ENCODE measurements around the gene GREM1.

GREM1 gene

DNA sequence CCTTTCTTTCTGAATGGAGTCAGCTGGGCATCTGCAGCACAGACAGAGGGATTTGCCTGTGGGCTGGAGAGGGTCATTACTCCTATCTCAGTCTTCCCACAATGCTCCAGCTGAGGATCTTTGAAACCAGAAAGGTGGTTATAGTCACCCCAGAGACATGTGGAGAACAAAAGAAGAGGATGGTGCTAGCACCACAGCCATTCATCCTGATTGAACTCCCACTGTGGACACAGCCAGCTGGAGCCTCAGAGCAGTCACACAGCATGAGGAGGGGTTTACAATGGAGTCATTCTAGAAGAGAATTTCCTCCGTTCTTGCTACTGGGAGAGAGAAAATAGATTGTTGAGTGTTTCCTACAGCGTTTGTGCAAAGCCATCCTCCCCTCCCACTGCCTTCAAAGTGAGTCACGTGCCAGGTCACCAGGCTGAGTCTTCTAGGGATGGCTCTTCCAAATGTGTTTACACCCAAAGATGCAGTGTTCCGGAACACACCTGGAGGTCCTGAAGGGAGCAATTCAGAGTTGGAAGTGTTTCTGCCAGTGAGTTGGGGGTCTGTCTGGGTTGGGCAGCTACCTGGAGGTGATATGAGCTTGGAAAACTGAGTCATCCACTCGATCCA is 18.9 kb upstream of the GREM1 start:
- no peak for DNase-seq

DNA sequence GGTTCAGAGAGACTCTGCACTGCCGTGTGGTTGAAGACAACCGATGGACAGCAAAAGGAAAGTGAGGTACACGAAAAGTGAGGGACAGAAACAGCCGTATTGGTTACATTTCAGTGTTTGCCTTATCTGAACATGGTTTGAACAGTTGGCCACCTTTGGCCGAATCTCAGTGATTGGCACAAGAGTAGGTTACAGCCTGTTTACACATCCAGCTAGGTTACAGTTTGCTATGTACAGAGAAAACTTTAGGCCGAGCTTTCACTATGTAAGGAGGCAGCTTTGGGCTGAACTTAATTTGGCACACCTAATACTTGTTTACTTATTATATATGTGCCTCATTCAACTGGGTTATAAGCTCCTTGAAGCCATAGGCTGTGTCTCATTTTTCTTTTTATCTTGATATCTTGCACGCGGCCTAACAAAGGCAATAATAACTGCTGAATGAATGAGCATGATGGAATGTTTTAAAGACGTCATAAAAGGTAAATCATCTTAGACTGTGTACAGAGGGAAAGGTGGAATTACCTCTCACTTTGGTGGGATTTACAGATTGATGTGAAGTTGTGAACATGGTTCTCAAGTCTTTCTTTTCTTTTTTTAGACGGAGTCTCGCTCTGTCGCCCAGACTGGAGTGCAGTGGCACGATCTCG is 17.2 kb upstream of the GREM1 start:
- no peak for DNase-seq

- DNase-seq: no peak
Observed at GRCh38 chr15:32701863-32702262, 15.9 kb upstream of the GREM1 start.

DNA sequence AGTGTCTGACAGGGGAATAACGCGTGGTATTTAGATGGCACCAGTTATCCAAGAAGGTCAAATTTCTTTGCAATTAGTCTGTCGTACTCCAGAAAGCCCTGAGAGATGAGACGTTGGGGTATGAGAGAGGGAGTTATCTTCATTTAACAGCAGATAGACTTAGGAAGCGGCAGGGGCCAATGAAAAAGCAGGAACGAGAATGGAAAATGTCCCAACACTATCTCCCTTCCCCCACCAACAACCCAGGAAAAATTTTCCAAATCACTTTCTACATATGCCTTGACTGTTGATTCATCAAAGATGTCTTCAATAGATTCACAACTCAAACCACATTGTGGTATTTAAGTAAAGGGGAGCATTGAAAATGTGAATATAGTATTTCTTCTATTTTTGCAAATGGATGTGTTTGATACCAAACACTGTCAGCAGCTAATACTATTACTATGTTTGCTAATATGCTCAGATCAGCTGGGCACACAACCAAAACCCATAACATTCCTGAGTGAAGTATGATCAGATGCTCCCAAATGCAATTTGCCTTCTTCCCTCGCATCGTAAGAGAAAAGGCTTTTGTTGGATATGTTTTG is 13.3 kb upstream of the GREM1 start:
- DNase-seq: no peak

DNA sequence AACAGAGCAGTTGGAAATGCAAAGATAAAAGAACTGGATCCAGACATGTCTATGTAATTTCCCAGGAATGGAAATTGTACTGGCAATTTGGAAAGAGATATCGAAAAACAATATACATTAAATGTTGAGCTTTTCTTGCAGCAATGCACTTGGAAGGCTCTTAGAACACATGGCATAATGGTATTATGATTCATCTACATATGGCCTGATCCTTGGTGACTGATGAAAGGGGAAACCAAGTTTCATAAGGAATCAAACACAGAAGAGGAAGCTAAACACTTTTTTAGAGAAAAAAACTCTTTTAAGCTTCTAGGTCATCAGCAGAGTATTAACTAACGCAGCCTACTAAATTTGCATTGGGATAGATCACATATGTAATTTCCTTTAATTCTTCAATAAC is 12.4 kb upstream of the GREM1 start:
- no peak for DNase-seq

DNA sequence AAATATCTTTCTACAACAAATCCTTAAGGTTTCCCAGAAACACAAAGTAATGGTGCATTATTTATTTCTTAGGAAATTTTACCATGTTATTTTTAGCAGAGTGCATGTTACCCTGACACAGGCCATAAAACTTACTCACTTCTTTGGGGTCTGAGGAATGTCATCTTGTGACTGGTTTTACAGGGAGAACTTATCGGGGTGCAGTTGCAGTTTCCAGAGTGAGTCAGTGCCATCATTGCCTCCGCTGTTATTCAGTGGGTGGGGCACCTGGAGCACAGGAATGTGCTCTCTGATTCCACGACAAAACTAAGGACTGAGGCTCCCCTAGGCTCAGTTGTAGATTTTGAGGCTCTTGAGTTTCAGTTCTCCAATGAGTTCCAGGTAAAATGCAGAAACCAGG is 11.1 kb upstream of the GREM1 start:
- no peak for DNase-seq

- no peak for DNase-seq
Observed at GRCh38 chr15:32707436-32707835, 10.4 kb upstream of the GREM1 start.

DNA sequence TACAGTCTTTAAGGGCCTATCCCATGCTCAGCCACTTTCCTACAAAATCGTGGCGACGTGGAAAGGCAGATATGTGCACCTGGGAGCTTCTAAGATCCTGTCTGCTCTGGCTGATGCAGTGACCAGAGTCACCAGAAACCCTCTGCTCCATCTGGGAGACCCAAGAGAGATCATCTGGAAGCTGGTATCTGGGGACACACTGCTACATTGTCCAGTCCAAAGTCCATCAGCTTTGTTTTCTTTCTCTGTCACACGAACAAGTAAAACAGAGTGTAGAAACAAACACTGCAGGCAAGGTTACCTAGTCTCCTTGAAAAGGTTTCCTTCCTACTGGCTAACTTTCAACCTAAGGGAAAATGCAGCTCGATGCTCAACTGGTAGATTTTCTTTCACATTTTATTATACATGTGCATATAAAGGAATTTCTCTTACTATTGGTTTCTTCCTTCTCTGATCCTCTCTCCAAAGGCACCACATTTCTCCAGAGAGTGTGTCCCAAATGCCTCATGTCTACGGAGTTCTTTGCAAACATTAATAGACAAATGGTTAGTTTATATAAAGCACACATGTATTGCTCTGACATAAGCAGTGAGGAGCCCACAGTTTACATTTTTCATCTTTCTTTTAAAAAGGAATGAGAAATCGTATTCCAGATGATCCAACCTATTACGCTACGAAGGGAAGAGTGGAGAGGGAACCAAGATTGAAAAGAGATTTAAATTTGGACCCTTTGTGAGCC is 8.3 kb upstream of the GREM1 start:
- DNase-seq: no peak

DNA sequence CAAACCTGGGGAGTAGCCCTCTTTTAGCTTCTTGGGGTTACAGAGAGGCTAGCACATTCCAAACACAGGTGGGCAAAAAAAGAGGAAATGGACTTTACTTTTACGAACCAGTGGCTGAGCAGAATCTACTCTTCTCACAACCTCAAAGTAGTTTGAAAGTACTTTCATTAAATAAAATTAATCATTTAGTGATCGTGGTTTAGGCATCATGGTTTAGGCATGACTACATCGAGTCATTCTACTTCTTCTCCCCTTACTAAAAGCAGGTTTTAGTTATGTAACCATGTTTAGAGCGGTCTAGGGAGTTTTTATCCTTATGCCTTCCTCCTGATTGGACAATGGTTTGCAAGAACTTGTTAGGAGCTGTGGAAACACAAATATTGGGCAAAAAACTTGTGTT is 2.5 kb upstream of the GREM1 start:
- no peak for DNase-seq

DNA sequence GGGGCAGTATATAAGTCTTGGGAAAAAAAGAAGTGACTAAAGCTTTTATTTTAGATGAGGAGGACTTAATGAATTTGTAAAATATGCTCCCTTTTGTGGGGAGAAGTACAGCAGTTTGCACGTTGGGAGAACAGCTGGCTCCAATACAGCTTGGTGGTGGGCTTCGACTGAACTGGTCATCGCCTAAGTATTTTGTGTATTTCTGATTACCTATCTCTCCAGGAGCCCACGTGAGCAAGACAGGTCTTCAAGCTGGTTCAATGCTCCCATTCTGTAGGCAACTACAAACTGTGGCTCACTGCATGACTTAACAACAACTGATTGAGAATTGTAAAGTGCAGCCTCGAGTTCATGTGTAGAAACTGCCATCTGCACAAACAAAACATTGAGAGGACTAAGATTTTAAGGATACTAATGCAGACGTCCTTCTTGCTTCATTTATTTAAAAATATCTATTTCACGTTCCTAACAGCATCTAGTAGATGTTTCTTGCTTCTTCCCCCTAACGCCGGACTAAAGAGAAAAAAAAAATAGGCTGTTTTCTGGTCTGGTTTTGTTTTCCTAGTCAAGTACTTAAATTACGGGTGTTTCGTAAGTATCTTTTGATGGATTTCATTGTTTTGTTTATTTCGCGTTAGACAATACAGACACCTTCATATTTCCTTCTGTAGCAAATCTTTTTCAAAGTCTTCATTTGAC is 1.4 kb upstream of the GREM1 start:
- DNase-seq: no peak

- no peak for DNase-seq
Observed at GRCh38 chr15:32716915-32717425, 834 bp upstream of the GREM1 start.

GRCh38 chr15:32718227-32718820 is 520 bp downstream of the GREM1 start:
- no peak for DNase-seq

DNA sequence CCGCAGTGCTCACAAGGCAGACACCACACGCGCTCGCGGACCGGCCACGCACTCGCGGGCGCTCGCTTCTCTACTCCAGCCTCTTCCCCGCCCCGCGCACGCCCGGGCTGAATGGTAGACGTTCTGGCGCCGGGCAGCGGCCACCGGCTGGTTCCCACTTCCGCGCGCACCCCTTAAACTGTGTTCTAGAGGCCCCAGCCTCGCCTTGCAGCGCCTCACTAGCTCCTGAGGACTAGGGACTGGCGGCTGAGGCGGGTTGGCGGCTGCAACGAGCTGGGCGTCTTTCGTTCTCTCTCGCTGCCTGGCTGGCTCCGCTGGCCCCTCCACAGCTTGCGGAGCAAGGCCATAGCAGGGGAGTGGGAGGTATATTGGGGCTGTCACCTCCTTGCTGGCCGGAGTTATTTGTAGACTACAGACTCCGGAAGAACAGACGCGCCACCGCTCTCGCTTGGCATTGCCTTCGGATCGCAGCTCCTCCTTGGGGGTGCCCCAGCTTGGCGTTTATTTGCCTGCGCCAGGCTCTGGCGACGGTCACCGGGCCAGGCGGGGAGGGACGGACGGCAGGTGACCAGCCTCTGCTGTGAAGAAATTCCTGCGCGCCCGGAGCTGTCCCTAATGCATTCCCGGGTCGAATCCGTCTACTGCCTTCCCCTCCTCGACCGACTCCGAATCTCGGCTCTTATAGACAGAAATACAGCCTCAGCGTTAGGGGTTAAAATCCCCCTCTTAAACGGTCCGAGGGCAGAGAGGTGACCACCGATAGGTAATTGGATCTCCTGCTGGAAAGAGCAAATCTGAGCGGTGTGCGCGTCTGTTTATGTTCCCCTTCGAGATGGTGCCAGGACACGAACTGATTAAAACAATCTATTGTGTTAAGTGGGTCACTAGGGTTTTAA is 1.3 kb downstream of the GREM1 start:
- DNase-seq: no peak

DNA sequence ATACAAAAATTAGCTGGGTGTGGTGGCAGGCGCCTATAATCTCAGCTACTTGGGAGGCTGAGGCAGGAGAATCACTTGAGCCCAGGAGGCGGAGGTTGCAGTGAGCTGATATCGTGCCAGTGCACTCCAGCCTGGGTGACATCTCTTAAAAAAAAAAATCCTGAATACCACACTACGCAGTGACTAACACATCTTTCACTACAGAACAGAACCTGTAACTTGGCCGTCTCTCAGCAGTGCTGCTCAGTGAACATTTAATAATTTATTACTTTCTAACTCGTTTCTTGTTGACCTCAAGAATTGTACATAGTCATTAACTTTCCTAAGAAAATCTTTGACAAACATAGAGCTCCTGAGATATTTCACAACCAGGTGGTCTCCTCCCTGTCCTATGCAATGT is 3.8 kb downstream of the GREM1 start:
- DNase-seq: no peak

DNA sequence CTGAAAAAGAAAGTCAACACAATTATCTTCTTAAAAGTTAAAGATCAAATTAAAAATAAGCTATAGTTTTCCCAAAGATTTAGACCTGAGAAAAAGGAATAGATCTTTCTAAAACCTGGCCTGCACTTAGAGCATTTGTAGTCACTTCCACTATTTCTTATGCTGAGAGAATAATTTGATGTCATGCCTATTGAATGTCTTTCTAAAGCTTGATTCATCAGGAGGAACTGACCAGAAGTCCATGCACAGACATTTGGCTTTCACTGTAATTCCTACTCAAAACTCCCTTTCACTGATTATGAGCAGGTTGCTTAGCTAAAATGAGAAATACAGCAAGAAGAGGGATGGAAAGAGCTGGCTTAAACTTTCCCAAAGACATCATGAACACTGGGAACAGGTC is 4.3 kb downstream of the GREM1 start:
- DNase-seq: no peak

- no peak for DNase-seq
Observed at GRCh38 chr15:32723171-32723948, 5.6 kb downstream of the GREM1 start.

DNA sequence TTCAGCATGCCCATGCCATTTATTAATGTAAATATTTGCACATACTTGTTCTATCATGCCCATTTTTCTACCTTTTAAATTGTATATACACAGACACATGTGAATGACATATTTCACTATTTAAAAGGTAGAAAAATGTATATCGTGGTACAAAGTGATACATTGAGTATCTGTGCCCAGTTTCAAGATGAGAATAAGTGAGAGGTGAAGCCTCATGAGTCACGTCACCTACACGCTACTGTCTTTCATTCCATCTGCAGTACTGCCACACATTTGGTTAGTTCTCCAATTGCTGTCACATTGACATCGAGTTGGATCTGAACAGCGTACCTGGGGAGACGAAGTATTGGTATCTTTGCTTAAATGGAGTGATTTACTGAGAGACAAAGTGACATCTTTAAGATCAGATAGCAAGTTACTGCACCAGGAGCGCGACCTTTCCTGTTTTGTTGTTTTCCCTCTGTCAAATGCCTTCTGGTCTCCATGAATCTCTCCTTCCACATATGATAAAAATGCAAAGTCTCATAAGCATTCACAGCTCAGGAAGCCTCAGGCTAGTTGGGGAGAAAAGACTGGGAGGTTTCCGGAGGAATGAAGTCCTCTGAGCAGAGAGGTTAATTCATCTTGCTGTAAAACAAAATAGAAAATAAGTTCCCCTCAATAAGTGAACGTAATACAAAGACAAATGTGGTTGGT is 12.0 kb downstream of the GREM1 start:
- no peak for DNase-seq

DNA sequence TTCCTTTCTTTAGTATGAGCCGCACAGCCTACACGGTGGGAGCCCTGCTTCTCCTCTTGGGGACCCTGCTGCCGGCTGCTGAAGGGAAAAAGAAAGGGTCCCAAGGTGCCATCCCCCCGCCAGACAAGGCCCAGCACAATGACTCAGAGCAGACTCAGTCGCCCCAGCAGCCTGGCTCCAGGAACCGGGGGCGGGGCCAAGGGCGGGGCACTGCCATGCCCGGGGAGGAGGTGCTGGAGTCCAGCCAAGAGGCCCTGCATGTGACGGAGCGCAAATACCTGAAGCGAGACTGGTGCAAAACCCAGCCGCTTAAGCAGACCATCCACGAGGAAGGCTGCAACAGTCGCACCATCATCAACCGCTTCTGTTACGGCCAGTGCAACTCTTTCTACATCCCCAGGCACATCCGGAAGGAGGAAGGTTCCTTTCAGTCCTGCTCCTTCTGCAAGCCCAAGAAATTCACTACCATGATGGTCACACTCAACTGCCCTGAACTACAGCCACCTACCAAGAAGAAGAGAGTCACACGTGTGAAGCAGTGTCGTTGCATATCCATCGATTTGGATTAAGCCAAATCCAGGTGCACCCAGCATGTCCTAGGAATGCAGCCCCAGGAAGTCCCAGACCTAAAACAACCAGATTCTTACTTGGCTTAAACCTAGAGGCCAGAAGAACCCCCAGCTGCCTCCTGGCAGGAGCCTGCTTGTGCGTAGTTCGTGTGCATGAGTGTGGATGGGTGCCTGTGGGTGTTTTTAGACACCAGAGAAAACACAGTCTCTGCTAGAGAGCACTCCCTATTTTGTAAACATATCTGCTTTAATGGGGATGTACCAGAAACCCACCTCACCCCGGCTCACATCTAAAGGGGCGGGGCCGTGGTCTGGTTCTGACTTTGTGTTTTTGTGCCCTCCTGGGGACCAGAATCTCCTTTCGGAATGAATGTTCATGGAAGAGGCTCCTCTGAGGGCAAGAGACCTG is 13.2 kb downstream of the GREM1 start:
- DNase-seq: no peak

GRCh38 chr15:32732574-32733157 is 14.9 kb downstream of the GREM1 start:
- no peak for DNase-seq

Data from activated effector memory CD4-positive, alpha-beta T cell treated with Interleukin-2 at 50 U/mL for 16 hours (primary cell).